NB4 (cell line): ENCODE data around the gene MAN1A1.

Experiments
- MYC ChIP-seq: IDR thresholded peaks from 2 replicates; pipeline ENCODE4 v1.6.1; 2011; ENCODE audit warnings: low read depth, low read length
- POLR2A ChIP-seq: IDR thresholded peaks from 2 replicates; pipeline ENCODE4 v1.6.1; 2011; ENCODE audit warnings: mild to moderate bottlenecking; ENCODE audit not compliant: insufficient read length; ENCODE audit errors: extremely low read depth
- TF ChIP-seq, protein P1 (sequence below): IDR thresholded peaks from one replicate; pipeline ENCODE4 v1.5.1; 2012; ENCODE audit warnings: low read depth, low read length

DNA sequence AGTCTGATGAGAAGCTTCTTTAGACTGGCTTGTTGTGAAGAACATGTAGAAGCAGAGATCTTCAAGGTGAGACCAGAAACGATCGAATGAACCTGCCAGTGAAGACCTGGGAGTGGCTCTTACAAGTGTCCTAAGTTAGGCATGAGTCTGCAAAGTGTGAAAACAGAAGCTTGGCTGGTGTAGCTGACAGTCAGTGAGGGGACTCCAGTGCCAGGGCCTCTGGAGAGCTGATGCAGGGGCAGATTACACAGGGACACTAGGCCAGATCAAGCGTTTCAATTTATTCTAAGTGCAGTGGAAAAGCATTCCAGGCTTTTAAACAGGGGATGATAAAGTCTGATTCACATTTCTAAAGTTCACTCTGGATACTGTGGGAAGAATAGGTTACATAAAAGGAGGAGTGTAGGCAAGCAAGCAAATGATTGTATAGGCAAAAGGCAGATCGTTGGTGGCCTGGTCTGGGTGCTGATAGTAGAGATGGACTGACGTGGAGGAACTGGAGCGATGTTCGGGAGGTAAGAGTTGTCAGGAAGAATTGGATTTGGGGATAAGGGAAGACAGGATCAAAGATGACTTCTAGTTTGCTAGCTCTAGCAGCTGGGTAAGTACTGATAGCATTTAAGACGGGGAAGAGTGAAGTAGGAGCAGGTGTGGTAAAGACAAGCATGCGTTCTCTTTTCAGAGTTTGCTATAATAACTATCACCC lies 133.5 kb downstream of the MAN1A1 start:
- TF ChIP-seq, protein P1, sequence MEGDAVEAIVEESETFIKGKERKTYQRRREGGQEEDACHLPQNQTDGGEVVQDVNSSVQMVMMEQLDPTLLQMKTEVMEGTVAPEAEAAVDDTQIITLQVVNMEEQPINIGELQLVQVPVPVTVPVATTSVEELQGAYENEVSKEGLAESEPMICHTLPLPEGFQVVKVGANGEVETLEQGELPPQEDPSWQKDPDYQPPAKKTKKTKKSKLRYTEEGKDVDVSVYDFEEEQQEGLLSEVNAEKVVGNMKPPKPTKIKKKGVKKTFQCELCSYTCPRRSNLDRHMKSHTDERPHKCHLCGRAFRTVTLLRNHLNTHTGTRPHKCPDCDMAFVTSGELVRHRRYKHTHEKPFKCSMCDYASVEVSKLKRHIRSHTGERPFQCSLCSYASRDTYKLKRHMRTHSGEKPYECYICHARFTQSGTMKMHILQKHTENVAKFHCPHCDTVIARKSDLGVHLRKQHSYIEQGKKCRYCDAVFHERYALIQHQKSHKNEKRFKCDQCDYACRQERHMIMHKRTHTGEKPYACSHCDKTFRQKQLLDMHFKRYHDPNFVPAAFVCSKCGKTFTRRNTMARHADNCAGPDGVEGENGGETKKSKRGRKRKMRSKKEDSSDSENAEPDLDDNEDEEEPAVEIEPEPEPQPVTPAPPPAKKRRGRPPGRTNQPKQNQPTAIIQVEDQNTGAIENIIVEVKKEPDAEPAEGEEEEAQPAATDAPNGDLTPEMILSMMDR, result no peak
- no peak for TF ChIP-seq POLR2A
- no peak for TF ChIP-seq MYC
